HCT116 (cell line): ENCODE measurements around the gene PRORP. TPM values are rescaled to one million over a fixed set of nuclear protein-coding genes. Genes with fewer than 3 reads are reported as not detected.

Source experiments
- ATAC-seq: fragments of 200-7000 bp; cut with Tn5 transposase; 2 replicates; pipeline ENCODE4 v1.9.1; 2020; ENCODE audit warnings: mild to moderate bottlenecking, moderate library complexity
- BruUV-seq: library from RNA; stranded (reverse); fragments of 400-500 nt; replicated peaks from 2 replicates; lab custom pipeline; 2021; lab: Mats Ljungman, UMichigan
- CTCF ChIA-PET: fragments of 300-600 bp; sonication (Branson Sonifier 250); formaldehyde crosslinking; loops from one replicate; lab custom pipeline; 2021; ENCODE audit warnings: antibody characterized with exemption; lab: Charles Lee
- POLR2A ChIA-PET: fragments of 300-600, 350-600 bp; sonication (Branson Sonifier 250); formaldehyde crosslinking; loops from one replicate; lab custom pipeline; 2021; ENCODE audit warnings: antibody characterized with exemption; lab: Charles Lee
- RAD21 ChIA-PET, 2 experiments: fragments of 300-600 bp; sonication (Branson Sonifier 250); formaldehyde crosslinking; loops; one replicate each; lab custom pipeline; 2023; ENCODE audit warnings: low total read pairs in 2 of 2; ENCODE audit not compliant: uncharacterized antibody in 2 of 2, unreplicated experiment in 2 of 2, low non-redundant PET in 1 of 2; lab: Charles Lee
- DNase-seq: peaks from one replicate; pipeline ENCODE4 v3.0.0-alpha.2; 2010; ENCODE audit warnings: low read depth, low spot score
- H2AFZ ChIP-seq: fragments of 200-600 bp; shearing (Covaris generic), sonication (generic); 2 replicates; pipeline ENCODE4 v1.6.1; 2017; ENCODE audit warnings: low read depth, mixed run types, mixed read lengths, antibody characterized with exemption, low read length; ENCODE audit not compliant: poor library complexity, severe bottlenecking
- H3K27ac ChIP-seq: 2 replicates; pipeline ENCODE4 v1.5.1; 2012; ENCODE audit warnings: low read depth, low read length
- H3K27me3 ChIP-seq: fragments of 200-600 bp; sonication (generic); 2 replicates; pipeline ENCODE4 v1.6.1; 2016; ENCODE audit warnings: mixed run types, low read length, mixed read lengths; ENCODE audit not compliant: insufficient read depth
- H3K36me3 ChIP-seq, 2 experiments: fragments of 200-500 bp in 1 of 2; fragments of 200-600 bp in 1 of 2; sonication (Bioruptor generic) in 1 of 2; sonication (generic) in 1 of 2; 2 replicates each; pipeline versions ENCODE4 v1.5.1 to v1.6.1; 2014 to 2016; ENCODE audit warnings: low read length in 2 of 2, inconsistent platforms in 1 of 2, mixed read lengths in 1 of 2, mixed run types in 1 of 2; ENCODE audit not compliant: insufficient read depth in 2 of 2, control insufficient read depth in 1 of 2
- H3K4me1 ChIP-seq, 2 experiments: fragments of 200-600 bp in 1 of 2; sonication (generic) in 1 of 2; 2 replicates each; pipeline versions ENCODE4 v1.5.1 to v1.6.1; 2012 to 2017; ENCODE audit warnings: low read length in 2 of 2, inconsistent platforms in 1 of 2, mild to moderate bottlenecking in 1 of 2, mixed read lengths in 1 of 2, mixed run types in 1 of 2, moderate library complexity in 1 of 2; ENCODE audit not compliant: insufficient read depth in 2 of 2, control insufficient read depth in 1 of 2
- H3K4me2 ChIP-seq: fragments of 200-600 bp; sonication (generic); 2 replicates; pipeline ENCODE4 v1.6.1; 2017; ENCODE audit warnings: mixed run types, low read length, mixed read lengths
- H3K4me3 ChIP-seq, 2 experiments: fragments of 200-600 bp in 1 of 2; sonication (generic) in 1 of 2; replicated peaks in 1 of 2; 2 replicates each; pipeline ENCODE4 v1.5.1; 2011 to 2016; ENCODE audit warnings: low read length in 2 of 2, control low read depth in 1 of 2, low read depth in 1 of 2, mild to moderate bottlenecking in 1 of 2, mixed read lengths in 1 of 2, mixed run types in 1 of 2
- H3K79me2 ChIP-seq: fragments of 200-600 bp; sonication (generic); 2 replicates; pipeline ENCODE4 v1.6.1; 2017; ENCODE audit warnings: mild to moderate bottlenecking, mixed run types, low read length, moderate library complexity, mixed read lengths; ENCODE audit not compliant: insufficient read depth
- H3K9ac ChIP-seq: fragments of 200-600 bp; sonication (generic); 2 replicates; pipeline ENCODE4 v1.6.1; 2016; ENCODE audit warnings: low read length, mixed read lengths
- H3K9me2 ChIP-seq: fragments of 200-600 bp; sonication (generic), shearing (Covaris generic); 2 replicates; pipeline ENCODE4 v1.6.1; 2017; ENCODE audit warnings: mixed run types, mild to moderate bottlenecking, moderate library complexity; ENCODE audit not compliant: insufficient read depth
- H3K9me3 ChIP-seq, 2 experiments: fragments of 200-500 bp in 1 of 2; fragments of 200-600 bp in 1 of 2; sonication (Bioruptor generic) in 1 of 2; sonication (generic) in 1 of 2; 2 replicates each; pipeline ENCODE4 v1.6.1; 2014 to 2017; ENCODE audit warnings: low read length in 2 of 2, mixed read lengths in 2 of 2, inconsistent platforms in 1 of 2, low read depth in 1 of 2, mild to moderate bottlenecking in 1 of 2, mixed run types in 1 of 2, moderate library complexity in 1 of 2; ENCODE audit not compliant: control insufficient read depth in 1 of 2, insufficient read depth in 1 of 2
- H4K20me1 ChIP-seq: fragments of 200-600 bp; sonication (generic), shearing (Covaris generic); 2 replicates; pipeline ENCODE4 v1.6.1; 2017; ENCODE audit warnings: mixed run types, mild to moderate bottlenecking, moderate library complexity; ENCODE audit not compliant: insufficient read depth
- CBX3 ChIP-seq: IDR thresholded peaks from 2 replicates; pipeline ENCODE4 v1.6.1; 2012; ENCODE audit warnings: low read depth
- EGR1 ChIP-seq: IDR thresholded peaks from 2 replicates; pipeline ENCODE4 v1.6.1; 2012; ENCODE audit warnings: low read depth
- ELF1 ChIP-seq: IDR thresholded peaks from 2 replicates; pipeline ENCODE4 v1.6.1; 2012; ENCODE audit warnings: low read depth, borderline replicate concordance
- EZH2 ChIP-seq: fragments of 200-600 bp; sonication (generic); IDR thresholded peaks from 2 replicates; pipeline ENCODE4 v1.6.1; 2017; ENCODE audit warnings: antibody characterized with exemption, mixed run types
- EZH2phosphoT487 ChIP-seq: fragments of 200-600 bp; IDR thresholded peaks from 2 replicates; pipeline ENCODE4 v1.6.1; 2018; ENCODE audit warnings: antibody characterized with exemption, borderline replicate concordance
- FOSL1 ChIP-seq: IDR thresholded peaks from 2 replicates; pipeline ENCODE4 v1.6.1; 2012; ENCODE audit warnings: low read depth
- POLR2A ChIP-seq: IDR thresholded peaks from 2 replicates; pipeline ENCODE4 v1.7.0; 2011; ENCODE audit warnings: borderline replicate concordance; ENCODE audit not compliant: insufficient read depth, insufficient read length; ENCODE audit errors: extremely low read depth
- POLR2AphosphoS5 ChIP-seq: IDR thresholded peaks from 2 replicates; pipeline ENCODE4 v1.6.1; 2011; ENCODE audit warnings: mild to moderate bottlenecking, low read depth, low read length, moderate library complexity
- SIN3A ChIP-seq: IDR thresholded peaks from 2 replicates; pipeline ENCODE4 v1.6.1; 2012; ENCODE audit warnings: low read depth
- TCF7L2 ChIP-seq: IDR thresholded peaks from 2 replicates; pipeline ENCODE4 v1.7.0; 2011; ENCODE audit warnings: borderline replicate concordance, inconsistent platforms; ENCODE audit not compliant: insufficient read depth, insufficient read length; ENCODE audit errors: extremely low read depth
- YY1 ChIP-seq: IDR thresholded peaks from 2 replicates; pipeline ENCODE4 v1.6.1; 2011; ENCODE audit warnings: low read length, low read depth, moderate library complexity, mild to moderate bottlenecking; ENCODE audit not compliant: insufficient replicate concordance; ENCODE audit errors: extremely low read depth
- ZFX ChIP-seq: fragments of 450-650 bp; IDR thresholded peaks from 2 replicates; pipeline ENCODE4 v1.6.1; 2017
- ZNF274 ChIP-seq: fragments of 200-500 bp; sonication (Bioruptor generic); IDR thresholded peaks from 2 replicates; pipeline ENCODE4 v1.6.1; 2014; ENCODE audit warnings: mild to moderate bottlenecking, low read depth, low read length, inconsistent platforms
- intact Hi-C: fragments of 100-400 bp; cut with micrococcal nuclease; formaldehyde crosslinking; loops from 2 replicates; pipeline ENCODE4 v1.10.0; 2022
- total RNA-seq: library from RNA; stranded (reverse); gene quantifications from one replicate; pipeline ENCODE4 v1.2.1, GENCODE V29; 2021; ENCODE audit not compliant: unreplicated experiment
- TF ChIP-seq, protein P1 (sequence below), 3 experiments: fragments of 200-600 bp in 1 of 3; sonication (generic) in 1 of 3; IDR thresholded peaks in 2 of 3; conservative IDR thresholded peaks in 1 of 3; 2 replicates each; pipeline ENCODE4 v1.5.1; 2012 to 2017; ENCODE audit warnings: low read depth in 2 of 3, low read length in 2 of 3, antibody characterized with exemption in 1 of 3, borderline replicate concordance in 1 of 3, control low read depth in 1 of 3, mild to moderate bottlenecking in 1 of 3, mixed read lengths in 1 of 3, mixed run types in 1 of 3, moderate library complexity in 1 of 3; ENCODE audit not compliant: insufficient read depth in 1 of 3
- TF ChIP-seq, protein P2 (sequence below): IDR thresholded peaks from 2 replicates; pipeline ENCODE4 v1.6.1; 2012; ENCODE audit warnings: low read depth
- TF ChIP-seq, protein P3 (sequence below): IDR thresholded peaks from 2 replicates; pipeline ENCODE4 v1.6.1; 2012

Gene PRORP
- total RNA-seq, 1 experiment from 2014 or later: 28.0 TPM

DNA sequence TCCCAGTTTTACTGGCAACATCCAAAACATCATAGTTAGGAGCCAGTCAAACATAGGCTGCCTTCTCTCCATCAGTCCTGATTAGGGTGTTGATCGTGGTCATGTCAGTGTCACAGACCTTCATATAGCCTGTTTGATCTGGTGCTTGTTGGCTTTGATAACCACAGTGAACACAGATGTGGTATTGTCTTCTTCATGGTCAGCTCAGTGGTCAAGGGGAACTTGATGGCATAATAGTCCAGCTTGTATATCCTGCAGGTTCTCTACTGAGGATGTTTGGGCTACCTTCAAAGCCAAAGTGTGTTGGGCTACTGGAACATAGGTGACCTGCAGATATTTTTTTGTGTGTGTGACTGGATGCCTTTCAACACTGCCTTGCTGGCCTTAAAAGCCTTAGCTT, 21.7 kb downstream of the PRORP start (continued):
- no peak for TF ChIP-seq EZH2phosphoT487
- TF ChIP-seq CBX3: no peak
- TF ChIP-seq, all 23 proteins: peak for 0

DNA sequence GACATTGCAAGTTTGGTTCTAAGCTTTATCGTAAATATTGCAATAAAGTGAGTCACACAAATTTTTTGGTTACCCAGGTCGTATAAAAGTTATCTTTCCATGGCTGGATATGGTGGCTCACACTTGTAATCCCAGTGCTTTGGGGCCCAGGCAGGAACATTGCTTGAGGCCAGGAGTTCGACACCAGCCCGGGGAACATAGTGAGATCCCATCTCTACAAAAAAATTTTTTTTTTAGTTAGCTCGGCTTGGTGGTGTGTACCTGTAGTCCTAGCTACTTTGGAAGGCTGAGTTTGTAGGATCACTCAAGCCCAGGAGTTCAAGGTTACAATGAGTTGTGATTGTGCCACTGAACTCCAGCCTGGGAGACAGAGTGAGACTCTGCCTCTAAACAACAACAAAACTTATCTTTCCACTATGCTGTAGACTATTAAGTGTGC, 24.4 kb downstream of the PRORP start:
- H3K27ac ChIP-seq: no peak overlapping the region
- H3K4me3 ChIP-seq: no peak overlapping the region
- RAD21 ChIA-PET: no interaction called here
- no peaks in the 10 kb centered on the region for H3K9me2 ChIP-seq
- CTCF ChIA-PET: interaction anchor here (1.1 kb wide), 1 partner anchor 11 kb away, joined by 3 read pairs; no protein-coding TSS in a partner anchor
- H2AFZ ChIP-seq: no peak overlapping the region
- H3K9me3 ChIP-seq: no peaks in the 10 kb centered on the region
- H3K27me3 ChIP-seq: no peaks in the 10 kb centered on the region
- intact Hi-C loops: loop anchor here (1.0 kb wide), 1 partner anchor 11 kb away; no protein-coding TSS in a partner anchor
- no TSS peak for BruUV-seq
- TF ChIP-seq TCF7L2 (no peak), POLR2AphosphoS5 (no peak), FOSL1 (no peak), YY1 (no peak), POLR2A (no peak), EZH2phosphoT487 (no peak), ELF1 (no peak), SIN3A (no peak), ZNF274 (no peak), ZFX (no peak), CBX3 (no peak), EGR1 (no peak), EZH2 (no peak)
- TF ChIP-seq, protein P1, sequence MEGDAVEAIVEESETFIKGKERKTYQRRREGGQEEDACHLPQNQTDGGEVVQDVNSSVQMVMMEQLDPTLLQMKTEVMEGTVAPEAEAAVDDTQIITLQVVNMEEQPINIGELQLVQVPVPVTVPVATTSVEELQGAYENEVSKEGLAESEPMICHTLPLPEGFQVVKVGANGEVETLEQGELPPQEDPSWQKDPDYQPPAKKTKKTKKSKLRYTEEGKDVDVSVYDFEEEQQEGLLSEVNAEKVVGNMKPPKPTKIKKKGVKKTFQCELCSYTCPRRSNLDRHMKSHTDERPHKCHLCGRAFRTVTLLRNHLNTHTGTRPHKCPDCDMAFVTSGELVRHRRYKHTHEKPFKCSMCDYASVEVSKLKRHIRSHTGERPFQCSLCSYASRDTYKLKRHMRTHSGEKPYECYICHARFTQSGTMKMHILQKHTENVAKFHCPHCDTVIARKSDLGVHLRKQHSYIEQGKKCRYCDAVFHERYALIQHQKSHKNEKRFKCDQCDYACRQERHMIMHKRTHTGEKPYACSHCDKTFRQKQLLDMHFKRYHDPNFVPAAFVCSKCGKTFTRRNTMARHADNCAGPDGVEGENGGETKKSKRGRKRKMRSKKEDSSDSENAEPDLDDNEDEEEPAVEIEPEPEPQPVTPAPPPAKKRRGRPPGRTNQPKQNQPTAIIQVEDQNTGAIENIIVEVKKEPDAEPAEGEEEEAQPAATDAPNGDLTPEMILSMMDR (IDR thresholded peaks at IDR 0.05 in 2 of 3, conservative IDR thresholded peaks at IDR 0.05 in 1 of 3; ENCODE audit: borderline replicate concordance in 1 of 3, insufficient read depth in 1 of 3, low read depth in 2 of 3, low read length in 2 of 3): no peak
- TF ChIP-seq, protein P2, sequence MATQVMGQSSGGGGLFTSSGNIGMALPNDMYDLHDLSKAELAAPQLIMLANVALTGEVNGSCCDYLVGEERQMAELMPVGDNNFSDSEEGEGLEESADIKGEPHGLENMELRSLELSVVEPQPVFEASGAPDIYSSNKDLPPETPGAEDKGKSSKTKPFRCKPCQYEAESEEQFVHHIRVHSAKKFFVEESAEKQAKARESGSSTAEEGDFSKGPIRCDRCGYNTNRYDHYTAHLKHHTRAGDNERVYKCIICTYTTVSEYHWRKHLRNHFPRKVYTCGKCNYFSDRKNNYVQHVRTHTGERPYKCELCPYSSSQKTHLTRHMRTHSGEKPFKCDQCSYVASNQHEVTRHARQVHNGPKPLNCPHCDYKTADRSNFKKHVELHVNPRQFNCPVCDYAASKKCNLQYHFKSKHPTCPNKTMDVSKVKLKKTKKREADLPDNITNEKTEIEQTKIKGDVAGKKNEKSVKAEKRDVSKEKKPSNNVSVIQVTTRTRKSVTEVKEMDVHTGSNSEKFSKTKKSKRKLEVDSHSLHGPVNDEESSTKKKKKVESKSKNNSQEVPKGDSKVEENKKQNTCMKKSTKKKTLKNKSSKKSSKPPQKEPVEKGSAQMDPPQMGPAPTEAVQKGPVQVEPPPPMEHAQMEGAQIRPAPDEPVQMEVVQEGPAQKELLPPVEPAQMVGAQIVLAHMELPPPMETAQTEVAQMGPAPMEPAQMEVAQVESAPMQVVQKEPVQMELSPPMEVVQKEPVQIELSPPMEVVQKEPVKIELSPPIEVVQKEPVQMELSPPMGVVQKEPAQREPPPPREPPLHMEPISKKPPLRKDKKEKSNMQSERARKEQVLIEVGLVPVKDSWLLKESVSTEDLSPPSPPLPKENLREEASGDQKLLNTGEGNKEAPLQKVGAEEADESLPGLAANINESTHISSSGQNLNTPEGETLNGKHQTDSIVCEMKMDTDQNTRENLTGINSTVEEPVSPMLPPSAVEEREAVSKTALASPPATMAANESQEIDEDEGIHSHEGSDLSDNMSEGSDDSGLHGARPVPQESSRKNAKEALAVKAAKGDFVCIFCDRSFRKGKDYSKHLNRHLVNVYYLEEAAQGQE: no peak
- TF ChIP-seq, protein P3, sequence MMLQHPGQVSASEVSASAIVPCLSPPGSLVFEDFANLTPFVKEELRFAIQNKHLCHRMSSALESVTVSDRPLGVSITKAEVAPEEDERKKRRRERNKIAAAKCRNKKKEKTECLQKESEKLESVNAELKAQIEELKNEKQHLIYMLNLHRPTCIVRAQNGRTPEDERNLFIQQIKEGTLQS: no peak
- H3K36me3 ChIP-seq: no peaks in the 10 kb centered on the region
- no peaks in the 10 kb centered on the region for H4K20me1 ChIP-seq
- no peak for DNase-seq
- H3K4me2 ChIP-seq: no peak overlapping the region
- H3K9ac ChIP-seq: no peak overlapping the region
- no peak for ATAC-seq
- H3K4me1 ChIP-seq: no peaks in the 10 kb centered on the region
- POLR2A ChIA-PET: no interaction called here
- peaks cover 8% of the 10 kb centered on the region; the same call in 1 of the 2 replicates for H3K79me2 ChIP-seq
